HG03521 (cell line): ENCODE results near the gene SLC25A2.
A peak's percentile ranks its signal among the peaks of the same experiment; 100 is the strongest.
"Not testable (repeated sequence)": the region's sequence is repeated elsewhere in the genome, so short reads cannot be mapped to it uniquely, and the experiment has no call there.

Source experiments
- ATAC-seq: cut with Tn5 transposase; IDR thresholded peaks from one replicate; pipeline ENCODE4 v1.9.1; 2021; ENCODE audit warnings: mild to moderate bottlenecking, moderate library complexity; ENCODE audit not compliant: unreplicated experiment

SLC25A2 gene

DNA sequence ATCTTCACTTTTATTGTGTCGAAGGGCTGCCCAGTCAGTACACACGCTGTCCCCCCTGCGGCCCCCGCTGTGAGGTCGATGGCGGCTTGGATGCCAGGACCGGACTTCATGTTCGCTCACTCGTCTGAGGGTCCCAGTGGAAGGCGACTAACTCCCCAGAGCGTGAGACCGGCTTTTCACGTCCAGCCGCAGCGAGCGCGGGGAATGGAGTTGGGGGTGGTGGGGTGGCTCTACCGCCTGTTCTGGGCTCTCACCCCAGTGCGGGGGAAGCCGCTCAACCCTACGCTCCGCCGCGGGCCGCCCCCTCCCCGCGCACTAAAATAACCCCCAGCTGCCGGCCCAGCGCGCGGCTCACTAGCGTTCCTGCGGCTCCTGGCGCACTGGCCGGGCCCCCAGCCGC is at the start of gene SLC25A2:
Gene SLC25A2 (minus strand): TSS at position 294 of the 400 bp plus-strand sequence. CDS start 184 bp downstream, at position 110.
- ATAC-seq: no peak

DNA sequence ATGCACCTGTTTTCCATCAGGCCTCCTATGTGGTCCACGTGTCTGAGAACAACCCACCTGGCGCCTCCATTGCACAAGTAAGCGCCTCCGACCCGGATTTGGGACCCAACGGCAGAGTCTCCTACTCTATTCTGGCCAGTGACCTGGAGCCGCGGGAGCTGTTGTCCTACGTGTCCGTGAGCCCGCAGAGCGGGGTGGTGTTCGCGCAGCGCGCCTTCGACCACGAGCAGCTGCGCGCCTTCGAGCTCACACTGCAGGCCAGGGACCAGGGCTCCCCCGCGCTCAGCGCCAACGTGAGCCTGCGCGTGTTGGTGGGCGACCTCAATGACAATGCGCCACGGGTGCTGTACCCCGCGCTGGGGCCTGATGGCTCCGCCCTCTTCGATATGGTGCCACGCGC is 47.7 kb upstream of the SLC25A2 start:
- no peak for ATAC-seq

DNA sequence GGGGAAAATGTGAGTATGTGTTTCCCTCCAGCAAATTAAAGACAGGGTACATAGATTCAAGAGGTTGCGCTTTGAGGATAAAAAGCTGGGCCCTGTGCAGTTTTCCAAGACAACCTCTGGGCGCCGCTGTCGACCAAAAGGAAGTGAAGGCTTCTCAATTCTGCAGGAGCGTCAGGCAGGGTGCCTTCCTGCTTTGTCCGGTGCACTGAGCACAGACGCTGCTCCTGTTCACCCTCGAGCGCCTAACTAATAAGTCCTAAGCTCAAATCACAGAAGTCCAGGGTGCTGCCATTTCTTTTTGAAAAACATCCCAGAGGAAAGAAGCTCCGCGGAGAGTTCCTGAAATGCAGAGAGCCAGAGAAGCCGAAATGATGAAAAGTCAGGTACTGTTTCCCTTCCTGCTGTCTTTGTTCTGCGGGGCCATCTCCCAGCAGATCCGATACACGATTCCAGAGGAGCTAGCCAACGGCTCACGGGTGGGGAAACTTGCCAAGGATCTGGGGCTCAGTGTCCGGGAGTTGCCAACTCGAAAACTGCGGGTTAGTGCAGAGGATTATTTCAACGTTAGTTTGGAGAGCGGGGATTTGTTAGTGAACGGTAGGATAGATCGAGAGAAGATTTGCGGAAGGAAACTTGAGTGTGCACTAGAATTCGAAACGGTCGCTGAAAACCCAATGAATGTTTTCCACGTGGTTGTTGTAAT is 46.2 kb upstream of the SLC25A2 start, which contains the start of gene PCDHGB1:
Gene PCDHGB1 (plus strand): TSS at position 183 of the 703 bp plus-strand sequence. CDS start 162 bp downstream, at position 345.
- ATAC-seq: peak; percentile 88

DNA sequence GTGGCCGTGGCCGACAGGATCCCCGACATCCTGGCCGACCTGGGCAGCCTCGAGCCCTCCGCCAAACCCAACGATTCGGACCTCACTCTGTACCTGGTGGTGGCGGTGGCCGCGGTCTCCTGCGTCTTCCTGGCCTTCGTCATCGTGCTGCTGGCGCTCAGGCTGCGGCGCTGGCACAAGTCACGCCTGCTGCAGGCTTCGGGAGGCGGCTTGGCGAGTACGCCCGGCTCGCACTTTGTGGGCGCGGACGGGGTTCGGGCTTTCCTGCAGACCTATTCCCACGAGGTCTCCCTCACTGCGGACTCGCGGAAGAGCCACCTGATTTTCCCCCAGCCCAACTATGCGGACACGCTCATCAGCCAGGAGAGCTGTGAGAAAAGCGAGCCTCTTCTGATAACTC is 42.2 kb upstream of the SLC25A2 start:
- ATAC-seq: not testable (repeated sequence)

DNA sequence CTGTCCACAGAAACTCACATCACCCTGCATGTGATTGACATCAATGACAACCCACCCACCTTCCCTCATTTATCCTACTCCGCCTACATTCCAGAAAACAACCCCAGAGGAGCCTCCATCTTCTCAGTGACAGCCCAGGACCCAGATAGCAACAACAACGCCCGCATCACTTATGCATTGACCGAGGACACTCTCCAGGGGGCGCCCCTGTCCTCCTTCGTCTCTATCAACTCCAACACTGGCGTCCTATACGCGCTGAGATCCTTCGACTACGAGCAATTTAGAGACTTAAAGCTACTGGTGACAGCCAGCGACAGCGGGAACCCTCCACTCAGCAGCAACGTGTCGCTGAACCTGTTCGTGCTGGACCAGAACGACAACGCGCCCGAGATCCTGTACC is 41.5 kb upstream of the SLC25A2 start:
- ATAC-seq: no peak

DNA sequence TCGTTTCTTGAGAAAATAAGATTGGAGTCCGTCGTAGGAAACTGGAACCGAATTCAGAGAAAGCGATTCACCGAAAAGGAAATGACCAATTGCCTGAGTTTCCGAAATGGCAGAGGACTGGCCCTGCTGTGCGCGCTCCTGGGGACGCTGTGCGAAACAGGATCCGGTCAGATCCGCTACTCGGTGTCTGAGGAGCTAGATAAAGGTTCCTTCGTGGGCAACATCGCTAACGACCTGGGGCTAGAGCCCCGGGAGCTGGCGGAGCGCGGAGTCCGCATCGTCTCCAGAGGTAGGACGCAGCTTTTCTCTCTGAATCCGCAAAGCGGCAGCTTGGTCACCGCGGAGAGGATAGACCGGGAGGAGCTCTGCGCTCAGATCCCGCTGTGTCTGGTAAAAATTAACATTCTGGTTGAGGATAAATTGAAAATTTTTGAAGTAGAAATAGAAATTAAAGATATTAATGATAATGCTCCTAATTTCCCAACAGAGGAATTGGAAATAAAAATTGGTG is 40.2 kb upstream of the SLC25A2 start:
- ATAC-seq: no peak

- ATAC-seq: no peak
Observed at GRCh38 chr5:141343242-141343952, 39.5 kb upstream of the SLC25A2 start, which contains the start of gene PCDHGA3. Gene PCDHGA3, plus strand, starts transcription at chr5:141343829. Its CDS starts 205 bp downstream, at chr5:141344034.

DNA sequence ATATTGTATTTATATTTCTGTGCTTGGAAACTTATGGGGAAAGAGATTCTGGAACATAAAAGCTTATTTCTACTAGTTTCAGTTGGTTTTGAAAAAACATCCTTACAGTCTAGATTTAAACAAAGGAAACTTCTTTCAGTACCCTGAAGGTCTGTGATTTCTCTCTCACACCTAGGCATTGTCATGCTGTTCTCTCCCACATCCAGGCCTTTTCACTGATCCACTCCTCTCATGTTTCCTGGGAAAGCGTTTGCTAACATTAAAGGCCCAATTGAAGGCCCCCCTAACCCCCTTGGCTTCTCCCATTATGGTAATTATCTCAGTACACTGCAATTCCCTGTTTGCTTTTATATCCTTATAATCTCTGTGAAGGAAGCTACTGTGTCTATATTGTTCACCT is 38.9 kb upstream of the SLC25A2 start:
- ATAC-seq: no peak

- ATAC-seq: not testable (repeated sequence)
Observed at GRCh38 chr5:141340781-141341354, 37.0 kb upstream of the SLC25A2 start.

GRCh38 chr5:141338538-141339306 is 34.9 kb upstream of the SLC25A2 start, which contains the start of gene PCDHGA2:
Gene PCDHGA2, plus strand, starts transcription at chr5:141338760.
- ATAC-seq: no peak

GRCh38 chr5:141332571-141332970 is 28.7 kb upstream of the SLC25A2 start:
- not testable (repeated sequence) for ATAC-seq

DNA sequence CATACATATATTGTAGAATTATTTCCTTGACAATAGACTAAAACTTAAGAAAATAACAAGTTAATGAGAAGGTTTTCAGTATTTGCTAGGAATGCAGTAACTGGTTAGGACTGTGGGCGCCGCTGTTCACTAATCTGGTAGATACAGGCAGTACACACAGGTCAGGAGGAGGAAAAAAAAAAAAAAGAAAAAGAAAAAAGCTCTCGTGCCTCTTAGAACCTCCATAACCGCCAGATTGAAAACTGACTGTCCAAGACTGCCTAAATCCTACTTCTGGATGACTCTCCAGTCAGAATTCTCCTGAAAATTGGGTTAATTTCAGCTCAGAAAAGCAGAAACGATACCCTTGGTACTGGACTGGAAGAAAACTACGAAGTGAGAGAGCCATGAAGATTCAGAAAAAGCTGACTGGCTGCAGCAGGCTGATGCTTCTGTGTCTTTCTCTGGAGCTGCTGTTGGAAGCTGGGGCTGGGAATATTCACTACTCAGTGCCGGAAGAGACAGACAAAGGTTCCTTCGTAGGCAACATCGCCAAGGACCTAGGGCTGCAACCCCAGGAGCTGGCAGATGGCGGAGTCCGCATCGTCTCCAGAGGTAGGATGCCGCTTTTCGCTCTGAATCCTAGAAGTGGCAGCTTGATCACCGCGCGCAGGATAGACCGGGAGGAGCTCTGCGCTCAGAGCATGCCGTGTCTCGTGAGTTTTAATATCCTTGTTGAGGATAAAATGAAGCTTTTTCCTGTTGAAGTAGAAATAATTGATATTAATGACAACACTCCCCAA is 26.6 kb upstream of the SLC25A2 start, which contains the start of gene PCDHGA1:
Gene PCDHGA1 (plus strand): TSS at position 216 of the 782 bp plus-strand sequence.
- ATAC-seq: no peak

GRCh38 chr5:141328231-141328630 is 24.4 kb upstream of the SLC25A2 start:
- no peak for ATAC-seq

DNA sequence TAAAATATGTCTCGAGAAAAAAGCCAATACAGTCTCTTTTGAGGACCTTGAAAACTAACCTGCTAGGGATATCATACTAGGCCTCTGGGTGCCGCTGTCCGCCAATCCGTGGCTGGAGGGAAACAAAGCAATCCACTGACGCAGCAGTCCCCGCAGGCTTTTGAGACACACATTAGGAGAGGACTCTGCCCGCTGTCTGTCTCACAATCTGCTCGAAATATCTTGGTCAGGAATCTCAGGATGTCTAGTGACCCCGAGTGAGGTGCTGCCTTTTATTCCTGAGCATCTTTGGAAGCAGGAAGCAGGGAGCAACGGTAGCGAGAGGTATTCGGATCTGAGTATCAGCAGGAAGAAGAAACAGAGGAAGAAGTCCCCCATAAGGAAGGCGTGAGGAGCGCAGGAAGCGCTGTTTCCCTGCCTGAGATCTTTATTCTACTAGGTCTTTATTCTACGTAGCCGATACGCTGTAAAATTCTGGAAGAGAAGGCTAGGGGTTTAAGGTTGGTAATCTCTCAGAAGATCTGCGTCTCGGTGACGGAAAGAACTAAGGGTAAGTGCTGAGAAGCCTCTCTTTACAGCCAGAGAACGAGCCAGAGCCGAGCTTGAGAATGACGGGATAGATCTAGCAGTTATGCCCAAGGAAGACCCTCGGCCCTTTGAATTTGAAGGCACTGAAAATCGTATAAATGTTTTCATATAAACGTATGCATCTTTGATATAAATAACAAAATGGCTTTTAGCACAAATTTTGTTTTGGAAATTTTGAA is 22.4 kb upstream of the SLC25A2 start:
- peak; percentile 84 for ATAC-seq

DNA sequence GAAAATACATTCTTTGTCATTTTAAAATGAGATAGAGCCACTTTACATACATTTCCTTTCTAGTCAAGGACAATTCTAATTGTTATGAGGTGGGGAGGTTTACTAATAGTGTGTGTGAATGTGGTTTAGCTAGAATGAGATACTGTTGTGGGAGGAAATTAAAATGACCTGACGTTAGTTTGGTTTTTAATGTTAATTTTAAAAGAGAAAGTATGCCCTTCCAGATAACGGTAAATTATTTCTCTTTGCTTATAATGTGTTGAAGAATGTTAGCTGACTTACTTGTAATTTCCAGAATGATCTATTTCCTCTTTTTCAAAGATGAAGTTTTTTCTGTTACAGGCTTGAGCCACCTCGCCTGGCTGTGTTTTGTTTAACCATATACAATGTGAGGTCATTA is 18.4 kb upstream of the SLC25A2 start:
- ATAC-seq: no peak

- ATAC-seq: peak; percentile 88
Observed at GRCh38 chr5:141320225-141321169, 16.6 kb upstream of the SLC25A2 start, which contains the start of gene TAF7. Gene TAF7, minus strand, starts transcription at chr5:141320784. Its CDS starts 740 bp downstream, at chr5:141320044.

GRCh38 chr5:141319699-141320098 is 15.8 kb upstream of the SLC25A2 start:
- ATAC-seq: no peak

- ATAC-seq: no peak
Observed at GRCh38 chr5:141319202-141319601, 15.4 kb upstream of the SLC25A2 start.
